NT2/D1 (cell line): ENCODE data around the gene LIN52.

ENCODE experiments used
- DNase-seq: peaks from one replicate; pipeline ENCODE4 v3.0.0-alpha.2; 2011; ENCODE audit warnings: low read depth, low spot score
- H3K27me3 ChIP-seq: 2 replicates; pipeline ENCODE4 v1.6.0; 2011; ENCODE audit warnings: mild to moderate bottlenecking; ENCODE audit not compliant: insufficient read length, insufficient read depth
- H3K36me3 ChIP-seq: 2 replicates; pipeline ENCODE4 v1.6.1; 2011; ENCODE audit warnings: mild to moderate bottlenecking, low read length, mixed read lengths; ENCODE audit not compliant: insufficient read depth, insufficient read length
- H3K4me1 ChIP-seq: 2 replicates; pipeline ENCODE4 v1.5.1; 2011; ENCODE audit not compliant: insufficient read depth, insufficient read length
- H3K4me3 ChIP-seq: 2 replicates; pipeline ENCODE4 v1.5.1; 2011; ENCODE audit warnings: low read depth; ENCODE audit not compliant: insufficient read length
- H3K9ac ChIP-seq: 2 replicates; pipeline ENCODE4 v1.6.0; 2011; ENCODE audit warnings: low read depth; ENCODE audit not compliant: insufficient read length
- H3K9me3 ChIP-seq: 2 replicates; pipeline ENCODE4 v1.5.1; 2011; ENCODE audit warnings: mild to moderate bottlenecking, low read length; ENCODE audit not compliant: insufficient read depth
- SUZ12 ChIP-seq: IDR thresholded peaks from 2 replicates; pipeline ENCODE4 v1.6.1; 2011; ENCODE audit not compliant: insufficient read length, insufficient read depth; ENCODE audit errors: extremely low read depth
- YY1 ChIP-seq: IDR thresholded peaks from 2 replicates; pipeline ENCODE4 v1.6.1; 2011; ENCODE audit not compliant: insufficient read length, insufficient read depth
- ZNF274 ChIP-seq: IDR thresholded peaks from 2 replicates; pipeline ENCODE4 v1.6.1; 2011; ENCODE audit warnings: mild to moderate bottlenecking, low read depth, low read length

Gene LIN52

GRCh38 chr14:74243051-74243450 lies 158.3 kb downstream of the LIN52 start:
- H3K36me3 ChIP-seq = no peaks in the 10 kb centered on the region
- H3K9ac ChIP-seq = no peak overlapping the region
- DNase-seq = no peak
- H3K4me1 ChIP-seq = peaks cover 13% of the 10 kb centered on the region
- peaks cover 60% of the 10 kb centered on the region for H3K27me3 ChIP-seq
- TF ChIP-seq ZNF274 = no peak
- H3K9me3 ChIP-seq = no peaks in the 10 kb centered on the region
- no peak overlapping the region for H3K4me3 ChIP-seq

DNA sequence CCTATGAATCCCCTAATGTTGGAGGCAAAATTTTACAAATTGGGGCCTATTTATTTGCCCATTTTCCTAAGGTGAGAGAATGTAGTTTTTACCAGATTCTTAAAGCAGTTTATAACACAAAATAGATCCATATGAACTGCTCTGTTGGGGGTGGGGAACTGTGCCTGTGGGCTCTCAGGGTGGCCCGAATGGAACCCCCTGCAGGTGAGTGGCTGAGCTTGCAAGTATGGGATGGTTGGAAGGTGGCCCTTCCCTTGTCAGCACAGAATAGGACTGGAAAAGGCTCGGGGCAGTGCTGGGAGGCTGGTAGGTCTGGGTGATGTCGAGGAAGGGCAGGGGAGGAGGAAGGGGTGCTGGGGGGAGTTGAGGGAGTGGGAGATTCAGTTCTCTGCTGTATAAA lies 159.4 kb downstream of the LIN52 start:
- Histone ChIP-seq H3K9me3 (no peaks in the 10 kb centered on the region), H3K27me3 (peaks cover 49% of the 10 kb centered on the region), H3K9ac (no peak overlapping the region), H3K36me3 (no peaks in the 10 kb centered on the region), H3K4me3 (no peak overlapping the region), H3K4me1 (peaks cover 13% of the 10 kb centered on the region)
- DNase-seq = no peak
- no peak for TF ChIP-seq ZNF274
- no peak for TF ChIP-seq YY1
- TF ChIP-seq SUZ12 = no peak

GRCh38 chr14:74245292-74245691 lies 160.5 kb downstream of the LIN52 start:
- no peak overlapping the region for H3K9ac ChIP-seq

GRCh38 chr14:74246542-74246941 lies 161.8 kb downstream of the LIN52 start:
- no peaks in the 10 kb centered on the region for H3K36me3 ChIP-seq
- H3K4me1 ChIP-seq = peaks cover 13% of the 10 kb centered on the region
- no peak for TF ChIP-seq SUZ12
- TF ChIP-seq YY1 = no peak
- TF ChIP-seq ZNF274 = no peak
- DNase-seq = no peak
- no peaks in the 10 kb centered on the region for H3K9me3 ChIP-seq
- no peak overlapping the region for H3K4me3 ChIP-seq
- H3K27me3 ChIP-seq = peaks cover 27% of the 10 kb centered on the region
- H3K9ac ChIP-seq = no peak overlapping the region

More at GRCh38 chr14:74245292-74245691, 160.5 kb downstream of the LIN52 start:
- Histone ChIP-seq H3K27me3 (peaks cover 37% of the 10 kb centered on the region), H3K4me3 (no peak overlapping the region), H3K36me3 (no peaks in the 10 kb centered on the region), H3K9me3 (no peaks in the 10 kb centered on the region), H3K4me1 (peaks cover 13% of the 10 kb centered on the region)
- no peak for TF ChIP-seq YY1
- TF ChIP-seq SUZ12 = no peak
- no peak for TF ChIP-seq ZNF274
- no peak for DNase-seq

- no peaks in the 10 kb centered on the region for H3K9me3 ChIP-seq
- peaks cover 15% of the 10 kb centered on the region for H3K4me1 ChIP-seq
- TF ChIP-seq SUZ12 = no peak
- no peak for TF ChIP-seq ZNF274
- TF ChIP-seq YY1 = no peak
- no peak overlapping the region for H3K9ac ChIP-seq
- no peaks in the 10 kb centered on the region for H3K36me3 ChIP-seq
- DNase-seq = no peak
- no peak overlapping the region for H3K4me3 ChIP-seq
- peaks cover 19% of the 10 kb centered on the region for H3K27me3 ChIP-seq
Measured at GRCh38 chr14:74248017-74248416, 163.3 kb downstream of the LIN52 start.

DNA sequence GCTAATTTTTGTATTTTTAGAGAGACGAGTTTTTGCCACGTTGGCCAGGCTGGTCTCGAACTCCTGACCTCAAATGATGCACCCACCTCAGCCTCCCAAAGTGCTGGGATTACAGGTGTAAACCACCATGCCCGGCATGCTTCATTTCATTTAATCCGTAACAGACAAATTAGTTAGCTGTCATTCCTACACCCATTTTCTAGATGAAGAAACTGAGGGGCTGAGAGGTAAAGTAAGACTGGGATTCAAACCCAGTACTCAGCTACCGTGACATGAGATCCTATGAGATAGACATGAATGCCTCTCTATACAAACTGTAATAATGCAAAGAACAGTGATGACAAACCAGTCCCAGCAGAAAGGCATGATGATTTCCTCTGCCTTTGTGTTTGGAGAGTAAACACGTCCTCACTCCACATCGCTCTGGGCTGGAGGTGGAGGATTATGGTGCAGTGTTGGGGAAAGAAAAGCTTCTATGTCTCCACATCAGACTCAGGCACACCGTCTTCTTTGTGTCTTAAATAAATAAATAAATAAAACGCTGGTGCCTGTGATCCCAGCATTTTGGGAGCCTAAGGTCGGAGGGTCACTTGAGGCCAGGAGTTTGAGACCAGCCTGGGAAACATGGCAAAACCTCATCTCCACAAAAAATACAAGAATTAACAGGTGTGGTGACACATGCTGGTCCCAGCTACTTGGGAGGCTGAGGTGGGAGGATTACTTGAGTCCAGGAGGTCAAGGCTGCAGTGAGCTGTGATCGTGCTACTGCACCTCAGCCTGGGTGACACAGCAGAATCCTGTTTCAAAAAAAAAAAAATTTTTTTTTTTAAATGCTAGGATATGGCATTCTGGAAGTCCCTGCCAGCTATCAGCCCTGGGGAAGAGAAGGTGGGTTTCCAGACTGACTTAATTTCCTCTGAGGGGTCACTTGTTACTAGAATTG lies 164.9 kb downstream of the LIN52 start:
- no peak for DNase-seq
- H3K4me3 ChIP-seq = no peak overlapping the region
- no peaks in the 10 kb centered on the region for H3K36me3 ChIP-seq
- peaks cover 9% of the 10 kb centered on the region for H3K27me3 ChIP-seq
- H3K9me3 ChIP-seq = no peaks in the 10 kb centered on the region
- TF ChIP-seq YY1 = no peak
- TF ChIP-seq ZNF274 = no peak
- TF ChIP-seq SUZ12 = no peak
- peaks cover 10% of the 10 kb centered on the region for H3K4me1 ChIP-seq
- H3K9ac ChIP-seq = no peak overlapping the region
